ENCODE measurements around the gene TRAPPC6A. TPM values are rescaled to one million over a fixed set of nuclear protein-coding genes. Genes with fewer than 3 reads are reported as not detected.

TRAPPC6A gene
- total and polyA plus RNA-seq, 2 of the 13 experiments (the other 11 are each of a cell fraction or from before 2014, with no cell fraction given), result 6.5 to 21.0 TPM

- TF ChIP-seq PRDM10 (CRISPR knock-in tag; IDR thresholded peaks at IDR 0.05; ENCODE audit: low read depth), result peak; percentile 26; the same call in 1 of the 2 replicates
- peak; percentile 15; the same call in 1 of the 2 replicates for TF ChIP-seq MED1 (CRISPR knock-in tag; IDR thresholded peaks at IDR 0.05)
- TF ChIP-seq RBM22 (optimal IDR thresholded peaks at IDR 0.05; ENCODE audit: low read length), result no peak
- no peak; the same call in 1 of the 2 replicates for TF ChIP-seq ZNF280B (CRISPR knock-in tag; IDR thresholded peaks at IDR 0.05; ENCODE audit: borderline replicate concordance)
- TF ChIP-seq TEF (CRISPR knock-in tag; IDR thresholded peaks at IDR 0.05), result no peak
- no peak for TF ChIP-seq JDP2 (CRISPR knock-in tag; IDR thresholded peaks at IDR 0.05; ENCODE audit: borderline replicate concordance)
- TF ChIP-seq BRF2 (CRISPR knock-in tag; IDR thresholded peaks at IDR 0.05), result no peak
- no peak for TF ChIP-seq ZBTB8A (CRISPR knock-in tag; IDR thresholded peaks at IDR 0.05; ENCODE audit: borderline replicate concordance, low read depth)
- no peak for TF ChIP-seq JUN (CRISPR knock-in tag; IDR thresholded peaks at IDR 0.05)
- peak; percentile 69; the same call in 1 of the 2 replicates for TF ChIP-seq HBP1 (CRISPR knock-in tag; IDR thresholded peaks at IDR 0.05; ENCODE audit: low read depth)
- TF ChIP-seq KDM2A (CRISPR knock-in tag; IDR thresholded peaks at IDR 0.05; ENCODE audit: borderline replicate concordance, low read depth), result no peak; the same call in 1 of the 2 replicates
- no peak for TF ChIP-seq SYNCRIP (IDR thresholded peaks at IDR 0.05; ENCODE audit: insufficient read depth, low read depth, low read length)
- no peak; the same call in 1 of the 2 replicates for TF ChIP-seq ZMYM3 (CRISPR knock-in tag; IDR thresholded peaks at IDR 0.05)
- TF ChIP-seq MTF1 (CRISPR knock-in tag; IDR thresholded peaks at IDR 0.05), result no peak
- no peak; the same call in 1 of the 2 replicates for TF ChIP-seq PBX3 (CRISPR knock-in tag; IDR thresholded peaks at IDR 0.05; ENCODE audit: borderline replicate concordance)
Observed at GRCh38 chr19:45178262-45179071, 430 bp upstream of the TRAPPC6A start, which contains the start of gene BLOC1S3 (continued).

Data from HepG2 (cell line).